ENCODE results near the gene CPNE5. TPM values are rescaled to one million over a fixed set of nuclear protein-coding genes. Genes with fewer than 3 reads are reported as not detected.

CPNE5 gene
- total RNA-seq, 1 experiment from 2014 or later: 0.37 TPM

GRCh38 chr6:36825994-36826393 is 13.2 kb downstream of the CPNE5 start:
- TF ChIP-seq, protein P1, sequence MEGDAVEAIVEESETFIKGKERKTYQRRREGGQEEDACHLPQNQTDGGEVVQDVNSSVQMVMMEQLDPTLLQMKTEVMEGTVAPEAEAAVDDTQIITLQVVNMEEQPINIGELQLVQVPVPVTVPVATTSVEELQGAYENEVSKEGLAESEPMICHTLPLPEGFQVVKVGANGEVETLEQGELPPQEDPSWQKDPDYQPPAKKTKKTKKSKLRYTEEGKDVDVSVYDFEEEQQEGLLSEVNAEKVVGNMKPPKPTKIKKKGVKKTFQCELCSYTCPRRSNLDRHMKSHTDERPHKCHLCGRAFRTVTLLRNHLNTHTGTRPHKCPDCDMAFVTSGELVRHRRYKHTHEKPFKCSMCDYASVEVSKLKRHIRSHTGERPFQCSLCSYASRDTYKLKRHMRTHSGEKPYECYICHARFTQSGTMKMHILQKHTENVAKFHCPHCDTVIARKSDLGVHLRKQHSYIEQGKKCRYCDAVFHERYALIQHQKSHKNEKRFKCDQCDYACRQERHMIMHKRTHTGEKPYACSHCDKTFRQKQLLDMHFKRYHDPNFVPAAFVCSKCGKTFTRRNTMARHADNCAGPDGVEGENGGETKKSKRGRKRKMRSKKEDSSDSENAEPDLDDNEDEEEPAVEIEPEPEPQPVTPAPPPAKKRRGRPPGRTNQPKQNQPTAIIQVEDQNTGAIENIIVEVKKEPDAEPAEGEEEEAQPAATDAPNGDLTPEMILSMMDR (conservative IDR thresholded peaks at IDR 0.05): no peak
- TF ChIP-seq EZH2 (IDR thresholded peaks at IDR 0.05; ENCODE audit: low read depth): no peak
- H4K20me1 ChIP-seq (ENCODE audit: insufficient read depth): no peaks in the 10 kb centered on the region
- intact Hi-C loops (cut with micrococcal nuclease; ENCODE audit: unreplicated experiment): no loop called here
- H3K27ac ChIP-seq: no peak overlapping the region
- peaks cover 14% of the 10 kb centered on the region for H3K4me1 ChIP-seq (replicated peaks; ENCODE audit: insufficient read depth)
- no peak for DNase-seq
- no peak overlapping the region for H2AFZ ChIP-seq
- no peaks in the 10 kb centered on the region for H3K9me3 ChIP-seq (ENCODE audit: insufficient read depth, low read depth)
- no peak overlapping the region for H3K4me3 ChIP-seq
- peaks cover 7% of the 10 kb centered on the region; the same call in 1 of the 2 replicates for H3F3A ChIP-seq (ENCODE audit: insufficient read depth, low read depth)
- no peak overlapping the region for H3K4me2 ChIP-seq
- H3K27me3 ChIP-seq (ENCODE audit: insufficient read depth, low read depth): no peaks in the 10 kb centered on the region
- ChIA-PET POLR2A (ENCODE audit: unreplicated experiment) (no interaction called here), CTCF (interaction anchor here (0.6 to 0.7 kb wide), 2 partner anchors 60 to 76 kb away, joined by 3 to 9 read pairs; no protein-coding TSS in a partner anchor)
- H3K9me2 ChIP-seq (ENCODE audit: insufficient read depth): no peaks in the 10 kb centered on the region
- BruUV-seq (replicated peaks): no TSS peak
- H3K79me2 ChIP-seq (ENCODE audit: low read depth): no peaks in the 10 kb centered on the region
- no peaks in the 10 kb centered on the region for H3K36me3 ChIP-seq (ENCODE audit: low read depth)

GRCh38 chr6:36825452-36825851 is 13.8 kb downstream of the CPNE5 start:
- Histone ChIP-seq H3K9me2 (ENCODE audit: insufficient read depth) (no peaks in the 10 kb centered on the region), H3K4me1 (replicated peaks; ENCODE audit: insufficient read depth) (peaks cover 19% of the 10 kb centered on the region), H3K36me3 (ENCODE audit: low read depth) (no peaks in the 10 kb centered on the region), H3K27ac (no peak overlapping the region), H3K9me3 (ENCODE audit: insufficient read depth, low read depth) (no peaks in the 10 kb centered on the region), H3K79me2 (ENCODE audit: low read depth) (no peaks in the 10 kb centered on the region), H3K4me2 (no peak overlapping the region), H4K20me1 (ENCODE audit: insufficient read depth) (no peaks in the 10 kb centered on the region), H3K4me3 (no peak overlapping the region), H3K27me3 (ENCODE audit: insufficient read depth, low read depth) (no peaks in the 10 kb centered on the region), H2AFZ (no peak overlapping the region), H3F3A (ENCODE audit: insufficient read depth, low read depth) (peaks cover 12% of the 10 kb centered on the region; the same call in 1 of the 2 replicates)
- DNase-seq: no peak
- intact Hi-C loops (cut with micrococcal nuclease; ENCODE audit: unreplicated experiment): no loop called here
- TF ChIP-seq, protein P1 (conservative IDR thresholded peaks at IDR 0.05): no peak
- no peak for TF ChIP-seq EZH2 (IDR thresholded peaks at IDR 0.05; ENCODE audit: low read depth)
- POLR2A ChIA-PET (ENCODE audit: unreplicated experiment): no interaction called here
- CTCF ChIA-PET: no interaction called here
- no TSS peak for BruUV-seq (replicated peaks)

DNA sequence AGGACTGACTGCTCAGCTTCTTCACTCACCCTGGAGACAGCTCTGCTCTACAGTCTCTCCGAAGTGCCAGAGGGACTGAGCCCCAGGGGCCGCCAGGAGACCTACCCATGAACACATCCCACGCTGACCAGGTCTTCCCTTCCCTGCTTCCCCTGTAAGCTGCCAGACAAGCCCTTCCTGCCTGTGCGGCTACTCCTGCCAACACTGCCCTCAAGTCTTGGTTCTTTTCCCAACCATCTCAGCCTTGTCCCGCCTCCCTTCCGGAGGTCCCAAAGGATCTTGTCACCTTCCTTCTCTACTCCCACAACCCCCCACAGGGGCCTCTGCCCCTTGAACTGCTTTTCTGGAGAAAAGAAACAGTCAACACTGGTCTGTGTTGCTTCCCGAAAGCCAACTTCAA is 15.0 kb downstream of the CPNE5 start:
- peaks cover 14% of the 10 kb centered on the region; the same call in 1 of the 2 replicates for H3F3A ChIP-seq (ENCODE audit: insufficient read depth, low read depth)
- H3K4me3 ChIP-seq: no peak overlapping the region
- ChIA-PET POLR2A (ENCODE audit: unreplicated experiment) (no interaction called here), CTCF (interaction anchor here (1.0 kb wide), 1 partner anchor 39 kb away, joined by 3 read pairs; no protein-coding TSS in a partner anchor)
- H3K27me3 ChIP-seq (ENCODE audit: insufficient read depth, low read depth): no peaks in the 10 kb centered on the region
- H3K4me1 ChIP-seq (replicated peaks; ENCODE audit: insufficient read depth): peaks cover 19% of the 10 kb centered on the region
- intact Hi-C loops (cut with micrococcal nuclease; ENCODE audit: unreplicated experiment): no loop called here
- H3K9me2 ChIP-seq (ENCODE audit: insufficient read depth): no peaks in the 10 kb centered on the region
- no peak overlapping the region for H3K27ac ChIP-seq
- TF ChIP-seq EZH2 (IDR thresholded peaks at IDR 0.05; ENCODE audit: low read depth): no peak
- TF ChIP-seq, protein P1 (conservative IDR thresholded peaks at IDR 0.05): no peak
- BruUV-seq (replicated peaks): no TSS peak
- no peaks in the 10 kb centered on the region for H3K36me3 ChIP-seq (ENCODE audit: low read depth)
- H3K9me3 ChIP-seq (ENCODE audit: insufficient read depth, low read depth): no peaks in the 10 kb centered on the region
- DNase-seq: no peak
- no peak overlapping the region for H3K4me2 ChIP-seq
- no peaks in the 10 kb centered on the region for H4K20me1 ChIP-seq (ENCODE audit: insufficient read depth)
- no peaks in the 10 kb centered on the region for H3K79me2 ChIP-seq (ENCODE audit: low read depth)
- H2AFZ ChIP-seq: no peak overlapping the region

Measured in PC-9 (cell line).